ENCODE results near the gene NISCH.

The NISCH gene

DNA sequence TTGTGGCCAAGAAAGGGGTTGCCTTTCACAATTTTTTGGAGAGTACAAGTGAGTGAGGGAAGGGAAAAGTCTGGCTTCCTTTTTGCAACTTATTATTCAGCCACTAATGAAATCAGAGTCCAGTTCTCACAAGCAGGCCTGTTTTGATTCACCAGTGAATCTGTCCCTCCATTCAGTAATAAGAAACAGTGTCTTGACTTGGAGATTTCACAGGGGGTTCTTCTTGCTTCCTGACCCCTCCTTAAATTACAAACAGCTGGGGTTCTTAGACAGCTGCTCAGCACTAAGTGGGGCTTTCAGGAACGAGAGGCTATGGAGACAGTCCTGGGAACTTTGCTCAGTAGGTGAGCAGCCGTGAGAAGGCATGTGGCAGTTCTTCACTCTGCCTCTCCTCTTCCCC is 35.0 kb upstream of the NISCH start:
- no peak for DNase-seq (ENCODE audit: low read depth)
- no peak overlapping the region for H3K4me3 ChIP-seq (ENCODE audit: low read depth, low read length)
- TF ChIP-seq, protein P1, sequence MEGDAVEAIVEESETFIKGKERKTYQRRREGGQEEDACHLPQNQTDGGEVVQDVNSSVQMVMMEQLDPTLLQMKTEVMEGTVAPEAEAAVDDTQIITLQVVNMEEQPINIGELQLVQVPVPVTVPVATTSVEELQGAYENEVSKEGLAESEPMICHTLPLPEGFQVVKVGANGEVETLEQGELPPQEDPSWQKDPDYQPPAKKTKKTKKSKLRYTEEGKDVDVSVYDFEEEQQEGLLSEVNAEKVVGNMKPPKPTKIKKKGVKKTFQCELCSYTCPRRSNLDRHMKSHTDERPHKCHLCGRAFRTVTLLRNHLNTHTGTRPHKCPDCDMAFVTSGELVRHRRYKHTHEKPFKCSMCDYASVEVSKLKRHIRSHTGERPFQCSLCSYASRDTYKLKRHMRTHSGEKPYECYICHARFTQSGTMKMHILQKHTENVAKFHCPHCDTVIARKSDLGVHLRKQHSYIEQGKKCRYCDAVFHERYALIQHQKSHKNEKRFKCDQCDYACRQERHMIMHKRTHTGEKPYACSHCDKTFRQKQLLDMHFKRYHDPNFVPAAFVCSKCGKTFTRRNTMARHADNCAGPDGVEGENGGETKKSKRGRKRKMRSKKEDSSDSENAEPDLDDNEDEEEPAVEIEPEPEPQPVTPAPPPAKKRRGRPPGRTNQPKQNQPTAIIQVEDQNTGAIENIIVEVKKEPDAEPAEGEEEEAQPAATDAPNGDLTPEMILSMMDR (conservative IDR thresholded peaks at IDR 0.05; ENCODE audit: low read depth, low read length), result no peak

DNA sequence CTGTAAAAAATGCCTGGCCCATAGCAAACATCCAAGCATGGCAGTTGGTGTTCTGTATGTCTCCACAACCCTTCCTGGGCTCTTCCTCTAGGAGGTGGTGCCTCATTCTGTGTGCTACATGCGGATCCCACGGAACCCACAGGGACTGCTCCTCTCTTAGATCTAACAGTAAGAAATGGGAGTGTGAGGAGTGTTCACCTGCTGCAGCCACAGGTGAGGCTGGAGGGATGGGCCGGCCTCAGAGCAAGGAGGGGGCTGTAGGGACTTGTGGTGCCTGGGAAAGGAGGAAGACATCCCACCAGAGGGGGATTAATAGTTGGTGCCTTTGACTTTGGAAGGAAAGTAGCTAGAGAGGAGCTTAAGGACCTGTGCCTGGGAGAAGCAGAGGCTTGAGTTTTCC is 32.7 kb upstream of the NISCH start:
- no peak overlapping the region for H3K4me3 ChIP-seq (ENCODE audit: low read depth, low read length)
- no peak for DNase-seq (ENCODE audit: low read depth)
- TF ChIP-seq, protein P1 (conservative IDR thresholded peaks at IDR 0.05; ENCODE audit: low read depth, low read length), result no peak

DNA sequence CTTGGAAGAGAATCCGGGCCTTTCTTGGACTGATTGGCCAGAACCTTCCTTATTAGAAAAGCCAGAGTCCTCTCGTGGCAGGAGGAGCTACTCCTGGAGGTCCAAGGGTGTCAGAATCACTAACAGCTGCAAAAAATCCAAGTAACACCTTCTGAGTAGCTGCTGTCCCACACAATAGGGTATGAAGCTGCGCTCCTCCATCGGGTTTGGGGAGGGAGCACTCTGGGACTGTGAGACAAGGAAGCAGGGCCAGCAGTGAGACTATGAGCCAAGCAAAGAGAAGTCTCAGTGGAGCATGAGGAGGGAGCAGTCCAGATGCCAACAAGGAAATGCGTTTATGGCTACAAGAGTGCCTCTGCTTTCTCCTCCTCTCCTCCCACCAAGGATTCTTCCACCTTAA is 32.2 kb upstream of the NISCH start:
- TF ChIP-seq, protein P1 (conservative IDR thresholded peaks at IDR 0.05; ENCODE audit: low read depth, low read length), result no peak
- no peak overlapping the region for H3K4me3 ChIP-seq (ENCODE audit: low read depth, low read length)
- no peak for DNase-seq (ENCODE audit: low read depth)

DNA sequence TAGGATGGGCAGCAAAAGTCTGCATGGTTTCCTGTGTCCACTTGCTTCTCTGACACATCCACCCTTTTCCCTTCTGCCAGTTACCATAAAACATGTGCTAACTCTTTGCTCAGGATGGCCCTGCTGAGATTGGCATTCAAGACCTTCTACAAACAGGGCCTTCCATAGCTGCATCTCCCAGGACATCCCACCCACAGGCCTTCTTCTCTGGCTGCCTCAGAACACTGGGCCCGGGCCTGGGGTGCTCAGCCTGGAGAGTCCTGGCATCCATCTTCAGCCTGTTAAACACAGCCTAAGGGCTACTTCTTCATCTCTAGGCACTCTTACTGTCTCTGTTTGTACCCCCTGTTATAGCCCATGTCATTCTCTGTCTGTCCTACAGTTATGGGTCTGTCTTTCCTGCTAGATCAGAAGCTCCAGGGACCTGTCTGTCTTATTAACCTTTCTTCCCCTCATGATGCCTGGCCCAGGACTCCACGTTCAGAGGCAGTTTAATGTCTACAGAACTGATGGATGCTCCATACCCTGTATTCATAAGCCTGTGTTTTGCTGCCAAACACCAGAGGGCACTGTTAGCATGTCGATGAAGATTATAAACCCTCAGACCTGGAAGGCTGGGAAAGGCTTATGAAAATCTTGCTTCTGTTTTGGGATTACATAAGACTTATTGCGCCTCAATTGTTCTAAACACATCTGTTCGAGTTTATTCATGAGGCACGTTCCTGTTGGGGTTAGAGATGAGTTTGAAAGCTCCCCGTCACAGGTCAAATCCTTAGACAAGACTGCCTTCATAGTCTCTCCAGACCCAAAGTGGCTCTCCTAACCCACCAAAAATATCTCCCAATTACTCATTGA is 27.0 kb upstream of the NISCH start:
- TF ChIP-seq, protein P1 (conservative IDR thresholded peaks at IDR 0.05; ENCODE audit: low read depth, low read length), result peak; percentile 86
- no peak overlapping the region for H3K4me3 ChIP-seq (ENCODE audit: low read depth, low read length)
- DNase-seq (ENCODE audit: low read depth), result peak; percentile 90

DNA sequence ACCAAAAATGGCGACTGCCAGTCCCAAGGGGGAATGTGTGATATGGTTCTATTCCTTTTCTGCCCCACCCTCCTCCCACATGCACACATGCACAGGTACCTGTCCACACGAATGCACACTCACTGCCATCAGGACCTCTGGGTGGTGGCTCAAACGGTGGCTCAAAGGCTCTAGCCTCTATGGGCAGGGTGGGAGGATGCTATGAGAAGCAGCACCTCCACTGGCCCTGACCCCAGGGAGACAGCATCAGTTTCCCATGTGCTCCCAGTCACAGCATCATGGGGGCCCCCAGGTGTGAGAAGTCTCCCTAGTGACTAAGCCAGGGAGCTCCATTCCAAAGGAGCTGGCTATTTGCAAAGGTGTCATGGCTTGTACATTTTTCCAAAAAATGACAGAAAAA is 26.4 kb upstream of the NISCH start:
- no peak for DNase-seq (ENCODE audit: low read depth)
- TF ChIP-seq, protein P1 (conservative IDR thresholded peaks at IDR 0.05; ENCODE audit: low read depth, low read length), result no peak
- no peak overlapping the region for H3K4me3 ChIP-seq (ENCODE audit: low read depth, low read length)

DNA sequence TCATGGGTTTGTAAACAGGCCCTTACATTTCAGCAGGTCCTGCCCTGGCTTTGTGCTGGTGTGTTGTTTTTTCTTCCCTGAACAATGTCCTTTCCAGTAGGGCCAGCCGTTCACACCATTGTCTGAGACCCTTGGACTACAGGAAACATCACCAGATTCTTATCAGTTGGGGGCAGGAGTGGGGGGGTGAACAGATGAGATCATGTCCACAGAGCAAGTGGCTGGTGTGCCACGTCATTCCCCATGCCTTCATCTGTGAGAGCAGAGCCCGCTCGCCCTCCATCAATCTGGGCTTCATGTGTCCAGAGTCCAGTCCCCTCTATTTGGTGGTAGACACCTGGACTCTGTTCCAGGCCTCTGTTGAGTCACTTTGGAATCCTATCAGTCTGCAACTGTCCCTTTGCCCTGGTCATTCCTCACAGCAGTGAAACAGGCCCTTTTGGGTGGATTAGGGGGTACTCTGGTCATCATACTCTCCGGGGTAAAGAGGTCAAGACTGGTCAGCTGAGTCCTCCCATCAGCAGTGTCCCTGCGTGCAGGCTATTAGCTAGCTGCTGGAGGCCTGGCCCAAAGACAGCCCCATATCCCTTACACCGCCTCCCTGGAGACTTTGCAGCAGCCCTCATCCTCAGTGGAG is 25.5 kb upstream of the NISCH start:
- DNase-seq (ENCODE audit: low read depth), result no peak
- TF ChIP-seq, protein P1 (conservative IDR thresholded peaks at IDR 0.05; ENCODE audit: low read depth, low read length), result no peak
- H3K4me3 ChIP-seq (ENCODE audit: low read depth, low read length), result no peak overlapping the region

Data from choroid plexus epithelial cell (primary cell).